Stomach smooth muscle (tissue), 2 donors: Measurements from ENCODE around the gene RALB.

Experiments
- H3K27ac ChIP-seq: one replicate; pipeline ENCODE4 v1.7.0; 2013; ENCODE audit warnings: mild to moderate bottlenecking, low read length, inconsistent platforms
- H3K27me3 ChIP-seq, 2 donors: one replicate each; pipeline ENCODE4 v1.7.0; 2013; ENCODE audit warnings: low read length in 2 of 2; ENCODE audit not compliant: insufficient read depth in 2 of 2, control insufficient read depth in 1 of 2
- H3K36me3 ChIP-seq, 2 donors: one replicate each; pipeline ENCODE4 v1.7.0; 2013; ENCODE audit warnings: low read length in 2 of 2; ENCODE audit not compliant: control insufficient read depth in 2 of 2, insufficient read depth in 2 of 2
- H3K4me1 ChIP-seq: one replicate; pipeline ENCODE4 v1.7.0; 2013; ENCODE audit warnings: low read length; ENCODE audit not compliant: control insufficient read depth, insufficient read depth
- H3K4me3 ChIP-seq, 2 donors: one replicate each; pipeline ENCODE4 v1.7.0; 2013; ENCODE audit warnings: low read length in 2 of 2
- H3K9ac ChIP-seq, 2 donors: one replicate each; pipeline ENCODE4 v1.7.0; 2013; ENCODE audit warnings: low read length in 2 of 2, mild to moderate bottlenecking in 1 of 2
- H3K9me3 ChIP-seq, 2 donors: one replicate each; pipeline ENCODE4 v1.7.0; 2013; ENCODE audit warnings: low read length in 2 of 2; ENCODE audit not compliant: control insufficient read depth in 2 of 2
- donor health status: healthy.
- donor health status: Pancreatic carcinoma.

The RALB gene, protein sequence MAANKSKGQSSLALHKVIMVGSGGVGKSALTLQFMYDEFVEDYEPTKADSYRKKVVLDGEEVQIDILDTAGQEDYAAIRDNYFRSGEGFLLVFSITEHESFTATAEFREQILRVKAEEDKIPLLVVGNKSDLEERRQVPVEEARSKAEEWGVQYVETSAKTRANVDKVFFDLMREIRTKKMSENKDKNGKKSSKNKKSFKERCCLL

DNA sequence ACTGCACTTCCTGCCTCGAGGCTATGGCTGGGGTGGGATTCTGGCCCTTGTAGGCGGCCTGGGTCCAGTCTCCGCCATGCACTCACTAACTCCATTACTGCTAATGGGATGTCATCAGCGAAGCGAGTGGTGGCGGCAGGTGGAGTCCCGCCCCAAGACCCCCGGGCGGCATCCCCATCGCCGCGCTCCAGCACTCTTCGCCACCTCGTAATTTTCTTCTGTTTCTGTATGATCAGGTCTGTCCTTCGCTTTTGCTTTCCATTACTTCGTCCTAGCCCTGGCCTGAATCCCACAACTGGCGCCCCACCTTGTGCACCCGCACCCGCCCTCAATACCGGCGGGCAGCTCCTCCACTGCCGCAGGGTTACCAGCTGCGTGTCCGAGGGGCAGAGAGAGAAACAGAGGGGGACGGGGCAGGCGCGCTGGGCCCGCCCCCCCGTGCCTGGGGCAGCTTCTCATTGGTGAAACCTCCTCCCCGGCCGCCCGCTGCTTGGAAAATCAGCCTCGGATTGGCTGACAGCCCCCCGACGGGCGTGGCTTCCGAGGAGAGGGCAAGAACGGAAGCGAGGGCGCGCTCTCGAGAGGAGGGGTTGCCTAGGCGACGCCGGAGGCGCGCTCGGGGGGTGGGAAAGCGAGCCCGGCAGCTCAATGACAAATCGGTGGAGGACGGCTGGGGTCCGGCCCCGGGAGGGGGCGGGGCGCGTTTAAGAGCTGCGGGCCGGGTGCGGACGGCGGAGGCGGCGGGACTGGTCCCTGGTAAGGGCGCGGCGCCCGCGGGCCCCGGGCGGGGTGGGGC, at the start of gene RALB:
Gene RALB, plus strand, starts transcription at position 628 of the 796 bp plus-strand sequence. CDS start 25,813 bp downstream, outside the sequence.
- Histone ChIP-seq H3K9me3 (no peaks in the 10 kb centered on the region), H3K27ac (peak within 1 kb of the TSS; percentile 49), H3K9ac (peak within 1 kb of the TSS; percentile 70 to 73), H3K27me3 (no peaks in the 10 kb centered on the region), H3K36me3 (no peaks in the 10 kb centered on the region), H3K4me3 (peak within 1 kb of the TSS; percentile 79 to 91), H3K4me1 (peaks cover 18% of the 10 kb centered on the region)

DNA sequence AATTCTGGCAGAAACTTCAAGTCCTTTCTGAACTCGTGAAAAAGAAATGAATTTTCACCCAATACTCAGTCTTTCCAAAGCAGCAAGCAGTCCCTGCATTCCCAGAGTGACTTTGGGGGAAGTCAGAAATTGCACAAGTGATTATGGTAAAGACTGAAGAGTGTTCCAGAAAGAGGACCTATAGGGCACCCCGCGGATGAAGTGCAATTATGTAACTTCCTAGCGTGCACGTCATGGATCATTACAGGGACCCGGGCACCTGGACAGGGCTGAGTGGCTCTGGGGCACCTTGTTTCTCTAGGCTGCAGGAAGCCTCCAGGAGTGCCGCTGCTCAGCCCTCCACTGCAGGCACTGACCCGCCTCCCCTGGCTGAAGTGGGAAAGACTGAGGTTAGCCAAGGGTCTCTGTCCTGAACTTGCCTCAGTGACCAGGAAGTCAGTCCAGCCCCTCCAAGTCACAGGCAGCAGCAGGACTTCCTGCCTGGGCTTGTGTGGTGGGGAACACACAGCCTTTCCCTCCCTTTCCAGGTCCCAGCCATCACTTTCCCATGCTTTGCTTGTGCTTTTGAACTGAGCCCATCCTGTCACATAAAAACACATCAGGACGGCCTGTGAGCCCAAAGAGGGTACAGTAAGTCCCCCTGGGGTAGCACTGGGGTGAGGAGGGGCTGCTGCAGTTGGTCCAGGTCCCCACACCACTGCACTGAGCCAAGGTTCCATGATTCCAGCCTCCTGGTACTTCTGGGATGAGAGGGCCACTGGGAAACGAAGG, 49.2 kb upstream of the RALB start:
- Histone ChIP-seq H3K9ac (no peak overlapping the region), H3K9me3 (peaks cover 0 to 3% of the 10 kb centered on the region in 2 donors), H3K4me3 (no peak overlapping the region), H3K27me3 (no peaks in the 10 kb centered on the region), H3K36me3 (no peaks in the 10 kb centered on the region), H3K4me1 (peaks cover 7% of the 10 kb centered on the region), H3K27ac (no peak overlapping the region)

- peaks cover 7% of the 10 kb centered on the region for H3K4me1 ChIP-seq
- no peaks in the 10 kb centered on the region for H3K36me3 ChIP-seq
- H3K27ac ChIP-seq: no peak overlapping the region
- no peak overlapping the region for H3K4me3 ChIP-seq
- H3K9ac ChIP-seq: no peak overlapping the region
- peaks cover 0 to under 1% of the 10 kb centered on the region in 2 donors for H3K9me3 ChIP-seq
- no peaks in the 10 kb centered on the region for H3K27me3 ChIP-seq
These were observed 48.6 kb upstream of the RALB start for GRCh38 chr2:120204022-120204405.

- Histone ChIP-seq H3K9me3 (no peaks in the 10 kb centered on the region), H3K27me3 (no peaks in the 10 kb centered on the region), H3K27ac (no peak overlapping the region), H3K4me1 (peaks cover 7% of the 10 kb centered on the region), H3K4me3 (no peak overlapping the region), H3K36me3 (no peaks in the 10 kb centered on the region), H3K9ac (no peak overlapping the region)
These were observed 48.2 kb upstream of the RALB start for GRCh38 chr2:120204417-120204816.

DNA sequence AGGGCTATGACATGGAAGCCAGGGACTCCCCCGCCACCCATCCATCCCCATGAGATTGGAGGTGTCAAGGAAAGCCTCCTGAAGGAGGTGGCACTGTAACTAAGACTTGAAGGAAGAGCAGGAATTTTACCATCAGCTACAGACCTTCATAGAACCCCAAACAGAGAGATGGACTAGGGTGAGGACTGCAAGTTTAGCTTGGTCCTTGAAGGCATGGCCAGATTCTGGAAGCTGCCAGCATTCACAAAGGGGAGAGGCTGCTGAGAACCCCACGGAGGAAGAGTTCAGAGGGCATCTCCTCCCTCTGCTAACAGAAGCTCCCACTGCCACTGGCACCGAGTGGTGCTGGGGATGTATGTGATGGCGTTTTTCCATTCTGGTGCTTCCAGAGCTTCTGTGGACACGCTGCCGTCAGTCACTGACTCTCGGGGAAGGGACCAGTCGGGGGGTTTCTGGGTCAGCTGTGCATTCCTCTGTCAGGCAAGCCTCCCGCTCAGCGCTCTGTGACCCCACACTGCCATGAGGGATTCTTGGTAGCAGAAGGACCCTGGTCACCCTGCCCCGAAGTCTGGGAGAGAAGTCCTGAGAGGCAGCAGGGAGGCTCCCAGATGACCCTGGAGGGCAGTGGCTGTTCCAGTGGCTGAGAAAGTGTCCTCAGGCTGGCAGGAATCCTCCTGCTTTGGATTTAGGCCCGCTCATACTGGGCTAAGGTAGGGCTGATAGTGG, 47.5 kb upstream of the RALB start:
- Histone ChIP-seq H3K27ac (no peak overlapping the region), H3K4me1 (peaks cover 7% of the 10 kb centered on the region), H3K4me3 (no peak overlapping the region), H3K27me3 (no peaks in the 10 kb centered on the region), H3K9me3 (no peaks in the 10 kb centered on the region), H3K36me3 (no peaks in the 10 kb centered on the region), H3K9ac (no peak overlapping the region)

DNA sequence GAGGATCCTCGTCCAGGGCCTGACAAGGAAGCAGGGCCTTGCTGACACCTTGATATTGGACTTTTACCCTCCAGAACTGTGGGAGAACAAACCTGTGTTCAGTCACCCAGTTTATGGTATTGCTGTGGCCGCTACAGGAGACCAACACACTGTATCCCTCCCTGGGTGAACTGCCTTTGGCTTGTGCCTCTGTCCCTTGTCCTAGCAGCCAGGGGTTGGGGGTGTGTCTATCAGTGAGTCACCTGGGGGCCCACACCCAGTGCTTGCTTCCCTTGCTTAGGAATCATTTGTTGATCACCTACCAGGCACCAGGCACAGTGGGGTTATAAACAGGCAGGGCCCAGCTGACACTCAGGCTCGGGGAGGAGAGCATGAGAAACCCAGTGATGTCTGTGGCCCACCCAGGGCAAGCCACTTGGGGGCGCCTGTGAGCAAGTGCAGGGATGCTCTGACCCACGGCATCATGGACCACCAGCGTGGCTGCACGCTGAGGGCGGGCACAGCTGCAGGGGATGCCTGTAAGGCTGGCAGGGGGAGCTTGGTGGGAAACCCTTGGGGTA, 46.5 kb upstream of the RALB start:
- H3K36me3 ChIP-seq: no peaks in the 10 kb centered on the region
- H3K4me1 ChIP-seq: peaks cover 7% of the 10 kb centered on the region
- H3K27me3 ChIP-seq: no peaks in the 10 kb centered on the region
- H3K9me3 ChIP-seq: no peaks in the 10 kb centered on the region
- no peak overlapping the region for H3K4me3 ChIP-seq
- no peak overlapping the region for H3K9ac ChIP-seq
- H3K27ac ChIP-seq: no peak overlapping the region

DNA sequence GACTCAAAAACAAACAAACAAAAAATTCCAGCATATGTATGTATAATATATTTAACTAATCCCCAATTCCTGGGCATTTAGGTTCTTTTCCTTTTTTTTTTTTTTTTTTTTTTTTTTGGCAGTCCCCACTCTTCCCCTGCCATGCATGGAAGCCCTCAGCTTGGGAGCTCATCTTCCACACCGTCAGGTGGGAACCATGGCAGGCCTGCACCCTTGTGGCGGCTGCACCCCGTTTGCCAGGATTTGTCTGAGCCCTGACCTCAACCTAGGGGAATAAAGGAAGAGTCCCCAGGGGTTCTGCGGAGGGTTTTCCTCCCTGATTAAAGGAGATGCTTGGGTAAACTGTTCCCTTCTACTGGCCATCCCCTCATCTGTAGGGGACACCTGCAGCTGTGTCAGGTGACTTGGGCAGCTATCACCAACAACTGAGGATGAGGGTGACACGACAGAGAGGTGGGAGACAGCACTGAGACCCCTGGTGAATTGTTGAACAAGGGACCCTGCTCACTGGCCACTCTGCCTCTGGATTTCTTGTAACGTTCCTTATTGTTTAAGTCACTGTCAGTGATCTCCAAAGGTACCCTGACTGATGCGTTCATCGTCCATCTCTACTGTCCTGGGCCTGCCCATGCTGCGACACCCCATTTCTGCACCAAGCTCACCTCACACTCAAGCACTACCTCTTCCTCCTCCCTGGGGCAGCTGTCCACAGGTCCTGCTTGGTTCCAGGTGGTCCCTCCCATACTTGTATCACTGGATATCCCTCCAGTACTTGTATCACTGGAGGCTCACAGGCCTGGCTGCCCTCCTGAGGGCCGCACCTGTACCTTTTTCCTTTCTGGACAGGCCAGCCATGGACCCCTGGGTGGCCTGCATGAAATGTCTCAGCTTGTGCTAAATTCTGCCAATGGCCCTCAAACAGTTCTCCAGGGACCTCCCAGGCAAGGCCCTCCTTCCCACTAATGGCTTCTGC, 44.0 kb upstream of the RALB start:
- Histone ChIP-seq H3K27me3 (no peaks in the 10 kb centered on the region), H3K4me3 (no peak overlapping the region), H3K4me1 (peaks cover 2% of the 10 kb centered on the region), H3K9ac (no peak overlapping the region), H3K27ac (no peak overlapping the region), H3K36me3 (no peaks in the 10 kb centered on the region), H3K9me3 (no peaks in the 10 kb centered on the region)

DNA sequence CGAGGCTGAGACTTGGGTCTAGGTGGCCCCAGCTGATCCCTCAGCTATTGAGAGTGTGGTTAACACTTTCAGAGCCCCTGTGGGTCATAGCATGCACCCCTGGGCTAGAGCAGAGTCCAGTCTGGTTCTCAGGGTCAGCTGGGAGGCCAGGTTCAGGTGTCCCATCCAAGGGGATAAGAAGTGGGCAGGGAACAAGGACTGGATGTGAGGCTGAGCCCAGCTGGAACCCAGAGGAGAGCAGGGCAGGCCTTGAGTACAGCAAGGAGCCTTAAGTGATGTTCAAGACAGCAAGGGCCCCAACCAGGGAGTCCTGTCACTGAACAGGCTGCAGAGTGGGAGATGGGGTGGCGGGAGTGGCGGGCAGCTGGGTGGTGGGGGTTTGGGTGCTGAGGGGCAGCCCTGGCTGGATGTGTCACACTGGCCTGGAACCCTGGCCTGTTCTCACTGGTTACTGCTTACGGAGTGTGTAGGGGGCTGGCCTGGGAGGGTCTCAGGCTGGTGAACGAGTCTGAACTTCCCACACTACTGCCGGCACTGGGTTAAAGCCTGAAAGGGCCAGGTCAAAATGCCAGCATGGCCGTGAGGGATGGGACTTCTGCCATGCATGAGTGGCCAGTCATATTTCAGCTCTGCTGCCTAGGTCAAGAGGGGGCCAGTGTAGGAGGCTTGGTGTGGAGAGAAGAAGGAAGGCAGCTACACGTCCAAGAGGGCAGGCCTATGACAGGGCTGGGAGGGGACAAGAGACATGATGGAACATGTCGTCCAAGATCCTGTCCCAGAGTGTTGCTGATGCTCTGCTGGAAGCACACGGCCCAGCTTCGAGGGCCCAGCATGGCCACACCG, 43.0 kb upstream of the RALB start:
- Histone ChIP-seq H3K27ac (no peak overlapping the region), H3K9me3 (no peaks in the 10 kb centered on the region), H3K4me1 (no peaks in the 10 kb centered on the region), H3K27me3 (no peaks in the 10 kb centered on the region), H3K36me3 (no peaks in the 10 kb centered on the region), H3K4me3 (no peak overlapping the region), H3K9ac (no peak overlapping the region)

DNA sequence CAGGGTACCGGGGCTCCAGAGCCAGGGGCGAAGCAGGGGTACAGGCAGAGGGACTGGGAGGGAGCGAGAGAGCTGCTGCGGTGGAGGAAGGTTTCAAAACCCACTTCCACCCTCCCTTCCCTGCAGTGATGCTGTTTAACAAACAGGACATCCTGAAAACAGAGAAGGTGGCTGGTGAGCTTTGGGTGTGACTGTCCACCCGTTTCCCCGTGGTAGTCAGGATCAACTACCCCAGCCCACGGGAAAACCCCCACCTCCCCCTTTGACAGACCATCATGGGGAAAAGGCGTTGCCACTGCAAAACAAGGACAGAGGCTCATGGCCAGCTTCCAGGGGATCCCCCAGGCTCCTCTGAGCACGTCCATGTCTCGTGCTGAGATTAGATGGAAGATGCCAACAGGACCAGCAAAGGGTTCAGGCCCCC, 42.4 kb upstream of the RALB start:
- Histone ChIP-seq H3K4me1 (no peaks in the 10 kb centered on the region), H3K27ac (no peak overlapping the region), H3K9ac (no peak overlapping the region), H3K27me3 (no peaks in the 10 kb centered on the region), H3K4me3 (no peak overlapping the region), H3K9me3 (no peaks in the 10 kb centered on the region), H3K36me3 (no peaks in the 10 kb centered on the region)
